T1000 (cell line): ENCODE data around the gene BCAR1.
"Not testable (repeated sequence)": the region's sequence is repeated elsewhere in the genome, so short reads cannot be mapped to it uniquely, and the experiment has no call there.

Experiments used
- DNase-seq: peaks from one replicate; lab custom pipeline; 2025; ENCODE audit warnings: mixed read lengths; lab: John Stamatoyannopoulos, UW

Gene BCAR1

GRCh38 chr16:75251280-75252048, at the start of gene BCAR1:
TSS of gene BCAR1 (minus strand) at chr16:75251624. CDS start at chr16:75251482, 142 bp downstream.
- peak; percentile 74 for DNase-seq

- DNase-seq, result no peak
Measured at GRCh38 chr16:75298267-75298666, 46.8 kb upstream of the BCAR1 start.

GRCh38 chr16:75296606-75297005, 45.2 kb upstream of the BCAR1 start:
- no peak for DNase-seq

DNA sequence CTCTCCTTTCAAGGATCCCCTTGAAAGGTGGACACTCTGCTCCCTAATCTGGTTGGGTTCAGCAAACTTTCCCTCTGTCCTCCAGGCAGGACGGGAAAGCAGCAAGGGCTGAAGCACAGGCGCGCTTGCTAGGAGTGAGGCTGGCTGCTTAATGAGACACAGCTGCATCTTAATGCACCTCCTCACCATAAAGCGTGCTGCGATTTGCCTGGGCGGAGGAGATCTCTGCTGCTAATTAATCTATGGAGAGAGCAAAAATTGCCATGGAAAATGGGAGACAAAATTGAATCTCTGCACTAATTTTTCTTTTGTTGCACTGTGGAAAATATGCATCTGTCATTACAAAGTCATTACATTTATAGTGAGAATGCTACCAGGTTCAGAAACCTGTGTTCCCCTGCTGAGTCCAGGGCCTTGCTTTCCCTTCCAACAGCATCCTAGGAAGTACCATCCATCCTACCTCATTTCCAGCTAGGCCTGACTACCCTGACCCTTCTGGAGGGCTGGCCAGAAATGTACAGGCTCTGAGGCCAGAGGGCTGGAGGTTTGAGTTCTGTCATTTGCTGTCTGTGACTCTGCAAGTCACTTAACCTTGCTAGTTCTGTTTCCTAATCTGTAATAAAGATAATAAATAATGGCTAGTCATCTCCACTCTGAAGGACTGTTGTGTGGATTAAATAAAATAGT, 43.5 kb upstream of the BCAR1 start:
- DNase-seq, result no peak

- DNase-seq, result no peak
Measured at GRCh38 chr16:75293772-75294171, 42.3 kb upstream of the BCAR1 start.

DNA sequence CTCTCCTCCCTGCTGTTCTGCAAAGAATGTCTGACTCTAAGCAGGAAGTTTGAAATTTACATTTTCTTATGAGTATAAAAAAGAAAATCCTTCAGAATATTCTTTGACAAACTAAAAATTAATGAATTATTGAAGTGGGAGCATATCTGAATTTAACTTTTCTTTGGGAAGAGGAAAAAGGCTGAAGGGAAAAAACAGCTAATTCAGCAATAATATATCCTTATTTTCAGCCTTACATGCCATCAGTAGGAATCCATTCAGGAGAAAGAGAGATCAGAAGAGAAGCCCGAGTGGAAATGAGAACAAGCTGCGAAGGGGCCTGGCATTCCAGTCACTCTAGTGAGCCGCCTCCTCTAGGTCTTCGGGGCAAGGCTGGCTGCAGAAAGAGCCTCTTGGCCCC, 41.7 kb upstream of the BCAR1 start:
- DNase-seq, result no peak

GRCh38 chr16:75292691-75293090, 41.3 kb upstream of the BCAR1 start:
- DNase-seq, result no peak

- DNase-seq, result no peak
Measured at GRCh38 chr16:75289189-75289588, 37.8 kb upstream of the BCAR1 start.

GRCh38 chr16:75288596-75289120, 37.2 kb upstream of the BCAR1 start:
- no peak for DNase-seq

DNA sequence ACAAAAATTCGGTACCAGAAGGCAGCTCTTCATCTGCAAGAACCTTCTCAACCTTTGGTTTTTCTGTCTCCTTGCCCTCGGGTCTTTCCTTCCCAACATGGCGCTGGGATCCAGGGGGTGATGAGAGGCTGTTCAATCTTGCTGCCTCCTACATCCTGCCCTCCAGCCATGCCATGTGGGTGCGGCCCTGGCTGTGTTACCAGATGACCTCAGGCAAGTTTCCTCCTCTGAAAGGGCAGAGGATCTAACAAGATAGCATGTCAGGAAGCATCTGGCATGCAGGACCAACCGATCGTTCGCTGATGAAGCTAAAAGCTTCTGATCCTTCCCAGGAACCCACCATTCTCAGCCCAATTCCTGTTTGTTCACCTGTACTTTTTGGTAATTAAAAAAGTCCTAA, 36.8 kb upstream of the BCAR1 start:
- no peak for DNase-seq

- DNase-seq, result no peak
Measured at GRCh38 chr16:75287708-75288107, 36.3 kb upstream of the BCAR1 start.

- no peak for DNase-seq
Measured at GRCh38 chr16:75286389-75286788, 35.0 kb upstream of the BCAR1 start.

DNA sequence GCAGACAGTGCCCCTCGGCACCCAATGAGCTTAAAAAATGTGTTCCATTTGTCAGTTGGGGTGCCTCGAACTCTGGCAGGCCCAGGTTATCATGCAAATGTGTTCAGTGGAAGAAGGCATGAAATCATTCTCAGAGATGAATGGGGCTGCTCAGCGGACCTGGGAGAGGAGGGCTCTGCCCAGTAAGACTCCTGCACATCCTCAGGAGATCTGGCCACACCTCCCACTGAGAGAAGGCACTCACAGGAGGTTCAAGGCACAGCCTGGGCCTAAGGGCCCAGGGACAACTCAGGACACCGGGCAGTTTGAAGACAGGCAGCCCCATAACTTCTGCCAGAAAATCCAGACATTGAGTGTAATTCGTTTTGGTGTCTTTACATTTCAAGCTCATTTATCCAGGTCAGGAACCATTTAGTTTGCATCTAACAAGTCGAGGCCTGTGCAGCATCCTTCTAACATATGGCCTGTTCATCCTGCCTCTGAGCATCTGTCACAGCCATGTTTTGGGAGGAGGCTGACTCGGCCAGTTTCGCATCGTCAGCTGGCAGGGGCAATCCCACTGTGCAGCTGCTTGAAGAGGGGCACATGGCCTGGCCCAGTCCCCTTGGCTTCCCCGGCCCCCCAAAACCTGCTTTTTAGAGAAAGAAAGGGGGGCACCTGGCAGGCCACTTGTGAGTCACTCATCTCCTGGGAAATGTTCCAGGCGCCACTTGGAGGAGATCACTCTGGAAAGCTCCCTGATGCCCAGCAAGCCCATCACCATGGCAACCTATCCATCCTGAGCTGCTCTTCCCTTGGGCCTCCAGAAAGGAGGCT, 31.2 kb upstream of the BCAR1 start:
- DNase-seq, result no peak

DNA sequence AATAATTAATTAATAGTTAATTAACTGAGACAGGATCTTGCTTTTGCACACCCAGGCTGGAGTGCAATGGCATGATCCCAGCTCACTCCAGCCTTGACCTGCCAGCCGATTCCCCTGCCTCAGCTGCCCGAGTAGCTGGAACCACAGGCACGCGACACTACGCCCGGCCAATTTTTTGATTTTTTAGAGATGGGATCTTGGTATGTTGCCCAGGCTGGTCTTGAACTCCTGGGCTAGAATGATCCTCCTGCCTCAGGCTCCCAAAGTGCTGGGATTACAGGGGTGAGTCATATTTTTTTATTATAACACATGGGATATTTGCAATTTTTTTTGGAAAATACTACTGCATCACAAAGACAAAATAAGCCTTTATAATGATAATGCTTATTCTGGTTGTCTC, 30.4 kb upstream of the BCAR1 start:
- no peak for DNase-seq

DNA sequence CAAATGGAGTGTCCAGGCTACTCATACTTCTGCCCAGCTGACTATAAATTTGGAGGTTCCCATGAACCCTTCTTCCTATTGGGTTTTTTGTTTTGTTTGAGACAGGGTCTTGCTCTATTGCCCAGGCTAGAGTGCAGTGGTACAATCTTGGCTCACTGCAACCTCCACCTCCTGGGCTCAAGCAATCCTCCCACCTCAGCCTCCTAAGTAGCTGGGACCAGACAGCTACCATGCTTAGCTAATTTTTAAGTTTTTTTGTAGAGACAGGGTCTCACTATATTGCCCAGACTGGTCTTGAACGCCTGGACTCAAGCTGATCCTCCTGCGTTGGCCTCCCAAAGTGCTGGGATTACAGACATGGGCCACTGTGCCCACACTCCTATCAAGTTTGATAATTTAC, 29.6 kb upstream of the BCAR1 start:
- not testable (repeated sequence) for DNase-seq

- no peak for DNase-seq
Measured at GRCh38 chr16:75280331-75280804, 28.9 kb upstream of the BCAR1 start.

- DNase-seq, result no peak
Measured at GRCh38 chr16:75279305-75279704, 27.9 kb upstream of the BCAR1 start.

DNA sequence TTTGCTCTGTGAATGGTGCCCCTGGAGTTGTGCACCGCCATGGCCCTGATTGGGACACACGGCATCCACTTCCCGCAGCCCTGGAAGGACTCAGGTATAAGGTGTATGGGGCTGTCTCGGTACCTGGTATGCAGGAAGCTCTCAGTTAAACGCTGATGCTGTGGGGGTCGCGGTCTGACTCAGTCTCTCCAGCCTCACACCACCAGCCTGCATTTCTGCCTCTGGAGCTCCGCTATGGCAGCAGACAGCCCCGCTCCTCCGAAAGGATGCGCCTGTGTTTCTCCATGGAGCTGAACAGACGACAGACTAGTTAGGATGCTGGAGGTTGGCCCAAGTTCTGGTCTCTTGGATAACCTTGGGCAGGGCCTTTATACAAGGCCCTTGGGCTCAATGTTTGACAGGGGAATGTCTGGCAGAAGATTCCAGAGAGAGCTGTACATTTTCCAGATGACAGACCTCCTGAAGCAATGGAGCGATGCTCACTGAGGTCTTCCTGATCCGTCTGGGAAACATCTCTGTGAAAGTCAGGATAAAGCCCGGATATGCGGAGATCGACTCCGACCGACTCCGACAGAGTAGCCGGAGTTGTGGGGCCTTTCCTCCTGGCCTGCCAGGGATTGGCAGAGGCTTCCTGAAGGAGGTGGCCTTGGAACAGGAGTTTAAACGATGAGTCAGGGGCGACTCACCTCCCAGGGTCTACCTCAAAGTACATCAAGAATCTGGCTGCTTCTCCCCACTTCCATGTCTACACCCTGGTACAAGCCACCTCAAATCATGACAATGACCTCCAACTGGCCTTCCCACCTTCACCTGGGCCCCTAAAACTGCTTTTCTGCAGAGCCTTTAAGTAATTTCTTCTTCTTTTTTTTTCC, 21.9 kb upstream of the BCAR1 start:
- no peak for DNase-seq

GRCh38 chr16:75272629-75273028, 21.2 kb upstream of the BCAR1 start:
- DNase-seq, result not testable (repeated sequence)

DNA sequence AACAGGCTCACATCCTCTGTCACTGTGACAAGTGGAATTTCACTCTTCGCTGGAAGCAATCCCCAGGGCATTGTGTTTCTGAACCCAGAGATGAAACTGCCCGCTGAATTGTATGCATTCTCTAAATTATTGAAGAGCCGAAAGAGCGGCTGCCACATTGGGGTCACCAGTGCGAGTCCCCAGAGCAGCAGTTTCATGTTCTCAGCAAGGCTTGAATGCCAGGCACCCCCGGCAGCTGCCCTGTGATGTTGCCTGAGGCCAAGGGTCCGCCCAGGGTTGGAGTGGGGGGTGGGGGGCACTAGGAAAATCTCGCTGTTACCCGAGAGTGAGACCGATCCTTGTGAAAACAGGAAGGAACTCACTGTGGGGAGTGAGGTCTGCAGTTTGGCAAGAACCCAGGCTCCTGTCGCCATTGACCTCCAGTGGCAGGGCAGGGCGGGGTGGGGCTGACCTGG, 20.7 kb upstream of the BCAR1 start:
- DNase-seq, result no peak

GRCh38 chr16:75271441-75272096, 20.1 kb upstream of the BCAR1 start:
- DNase-seq, result no peak
